ENCODE data around the gene PEX11A. TPM values are rescaled to one million over a fixed set of nuclear protein-coding genes. Genes with fewer than 3 reads are reported as not detected.

The PEX11A gene
- total RNA-seq, 1 donor from 2014 or later: 10.1 TPM

GRCh38 chr15:89670971-89671560 lies 19.5 kb downstream of the PEX11A start:
- intact Hi-C loops (cut with DNase I): no loop called here
- Histone ChIP-seq H3K36me3 (no peaks in the 10 kb centered on the region), H3K4me1 (no peaks in the 10 kb centered on the region), H3K4me3 (no peak overlapping the region), H3K9me3 (no peaks in the 10 kb centered on the region), H3K27ac (no peak overlapping the region), H3K27me3 (ENCODE audit: low read depth) (no peaks in the 10 kb centered on the region)
- TF ChIP-seq CTCF (IDR thresholded peaks at IDR 0.05): no peak
- no peak for ATAC-seq
- no peak for DNase-seq

DNA sequence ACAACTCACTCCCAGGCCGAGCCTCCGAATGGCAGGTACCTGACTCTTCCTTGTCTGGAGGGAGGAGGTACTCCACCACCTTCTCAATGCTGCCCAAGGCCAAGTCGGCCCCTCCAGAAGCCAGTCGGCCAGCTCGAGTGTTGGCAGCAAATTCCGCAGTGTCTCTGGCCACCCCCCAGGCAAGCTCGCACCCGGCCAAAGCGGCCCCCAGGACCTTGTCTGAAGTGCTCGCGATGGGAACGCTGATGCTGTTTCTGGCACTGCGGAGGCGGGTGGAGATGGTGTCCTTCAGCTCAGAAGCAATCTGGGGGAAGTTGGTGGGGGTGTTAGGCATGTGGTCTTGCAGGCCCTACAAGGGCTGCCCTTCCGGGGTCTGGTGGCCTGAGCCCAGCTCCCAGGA lies 20.6 kb downstream of the PEX11A start:
- Histone ChIP-seq H3K27ac (no peak overlapping the region), H3K4me1 (peaks cover 5% of the 10 kb centered on the region), H3K9me3 (no peaks in the 10 kb centered on the region), H3K4me3 (no peak overlapping the region), H3K27me3 (ENCODE audit: low read depth) (no peaks in the 10 kb centered on the region), H3K36me3 (no peaks in the 10 kb centered on the region)
- DNase-seq (no peak), ATAC-seq (no peak)
- no peak for TF ChIP-seq CTCF (IDR thresholded peaks at IDR 0.05)
- intact Hi-C loops (cut with DNase I): no loop called here

DNA sequence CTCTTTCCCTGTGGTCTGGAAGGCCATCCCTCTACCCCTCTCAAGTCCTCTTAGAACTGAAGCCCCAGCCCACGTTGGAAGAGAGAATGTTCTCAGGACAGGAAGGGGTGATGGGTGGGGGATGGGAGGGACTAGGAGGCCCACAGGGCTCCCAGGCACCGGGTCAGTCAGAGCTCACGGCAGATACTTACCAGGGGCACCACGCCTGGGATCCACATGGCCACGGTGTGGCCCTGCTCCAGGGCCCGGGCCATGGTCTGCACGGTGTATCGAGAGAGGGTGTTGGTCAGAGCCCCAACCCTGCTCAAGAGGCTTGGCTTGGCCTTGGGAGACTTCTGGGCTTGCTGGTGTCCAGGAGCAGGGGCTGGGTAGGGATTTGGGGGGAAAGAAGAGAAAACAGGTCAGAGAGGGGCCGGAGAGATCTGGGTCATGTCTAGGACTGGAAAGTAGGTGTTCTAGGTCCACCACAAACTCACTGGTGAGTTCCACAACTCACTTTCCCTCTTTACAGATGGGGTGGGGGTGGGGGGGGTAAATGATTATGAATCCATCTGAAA lies 21.2 kb downstream of the PEX11A start:
- intact Hi-C loops (cut with DNase I): no loop called here
- DNase-seq (no peak), ATAC-seq (no peak)
- Histone ChIP-seq H3K4me1 (peaks cover 11% of the 10 kb centered on the region), H3K27me3 (ENCODE audit: low read depth) (no peaks in the 10 kb centered on the region), H3K36me3 (no peaks in the 10 kb centered on the region), H3K4me3 (no peak overlapping the region), H3K9me3 (no peaks in the 10 kb centered on the region), H3K27ac (no peak overlapping the region)
- TF ChIP-seq CTCF (IDR thresholded peaks at IDR 0.05): no peak

GRCh38 chr15:89668171-89668570 lies 22.4 kb downstream of the PEX11A start:
- Histone ChIP-seq H3K27ac (no peak overlapping the region), H3K4me3 (no peak overlapping the region), H3K36me3 (no peaks in the 10 kb centered on the region), H3K4me1 (peaks cover 13% of the 10 kb centered on the region), H3K27me3 (ENCODE audit: low read depth) (no peaks in the 10 kb centered on the region), H3K9me3 (no peaks in the 10 kb centered on the region)
- DNase-seq (no peak), ATAC-seq (no peak)
- TF ChIP-seq CTCF (IDR thresholded peaks at IDR 0.05): no peak
- intact Hi-C loops (cut with DNase I): no loop called here

- intact Hi-C loops (cut with DNase I): no loop called here
- H3K36me3 ChIP-seq: no peaks in the 10 kb centered on the region
- DNase-seq (no peak), ATAC-seq (no peak)
- no peak overlapping the region for H3K4me3 ChIP-seq
- H3K27me3 ChIP-seq (ENCODE audit: low read depth): no peaks in the 10 kb centered on the region
- H3K9me3 ChIP-seq: no peaks in the 10 kb centered on the region
- no peak overlapping the region for H3K27ac ChIP-seq
- peaks cover 18% of the 10 kb centered on the region for H3K4me1 ChIP-seq
- no peak for TF ChIP-seq CTCF (IDR thresholded peaks at IDR 0.05)
Observed at GRCh38 chr15:89667706-89667960, 22.9 kb downstream of the PEX11A start.

Data from lower lobe of right lung (tissue), 2 donors.